Testis (tissue), 3 donors: ENCODE measurements around the gene SHC3. TPM values are rescaled to one million over a fixed set of nuclear protein-coding genes. Genes with fewer than 3 reads are reported as not detected.

Experiments used
- DNase-seq: peaks from one replicate; pipeline ENCODE4 v3.0.0-alpha.2; 2019
- H3K27ac ChIP-seq, 2 donors: fragments of 200-600 bp; sonication (generic); one replicate each; pipeline ENCODE4 v1.5.1; 2019
- H3K27me3 ChIP-seq: fragments of 200-600 bp; sonication (generic); one replicate; pipeline ENCODE4 v1.5.1; 2019
- H3K36me3 ChIP-seq: fragments of 200-600 bp; sonication (generic); one replicate; pipeline ENCODE4 v1.5.1; 2017; ENCODE audit warnings: low read depth; ENCODE audit errors: missing control alignments
- H3K4me1 ChIP-seq: fragments of 200-600 bp; sonication (generic); one replicate; pipeline ENCODE4 v1.5.1; 2019
- H3K4me3 ChIP-seq, 2 donors: fragments of 200-600 bp; sonication (generic); one replicate each; pipeline ENCODE4 v1.5.1; 2017 to 2019
- H3K9me3 ChIP-seq: fragments of 200-600 bp; sonication (generic); one replicate; pipeline ENCODE4 v1.5.1; 2017
- CTCF ChIP-seq, 3 experiments: fragments of 450-650 bp in 2 of 3; fragments of 200-600 bp in 1 of 3; sonication (generic) in 1 of 3; IDR thresholded peaks; one replicate each; pipeline ENCODE4 v1.5.1; 2016 to 2019; ENCODE audit warnings: antibody characterized with exemption in 3 of 3, mild to moderate bottlenecking in 2 of 3, moderate library complexity in 1 of 3
- POLR2A ChIP-seq: fragments of 450-650 bp; IDR thresholded peaks from one replicate; pipeline ENCODE4 v1.6.1; 2017; ENCODE audit warnings: antibody characterized with exemption, mild to moderate bottlenecking, moderate library complexity
- WGBS, 2 donors: methylation state at CpG; one replicate each; pipeline ENCODE4 v1.1.5; 2018; 5-methylcytosine and 5-hydroxymethylcytosine counted together
- intact Hi-C: fragments of 100-400 bp; cut with DNase I; formaldehyde crosslinking; loops from one replicate; pipeline ENCODE4 v1.15.1; 2023; ENCODE audit warnings: low total_unique reads
- polyA plus RNA-seq: library from polyadenylated mRNA; stranded (reverse); fragments of 350-450 nt; fragmentation: Illumina TruSeq; extraction: RNeasy Lipid Tissue Mini Kit (QIAGEN cat#74804); gene quantifications from one replicate; pipeline ENCODE4 v1.2.3, GENCODE V29; 2014; ENCODE audit warnings: low read depth, low replicate concordance; ENCODE audit not compliant: insufficient read depth
- total RNA-seq, 2 donors: library from RNA; depleted of rRNA; stranded (reverse); fragments of >200 nt; gene quantifications; one replicate each; pipeline ENCODE4 v1.2.3, GENCODE V29; 2016

Gene SHC3
- total and polyA plus RNA-seq, 3 donors from 2014 or later = 0.37 to 0.87 (median 0.82) TPM

GRCh38 chr9:89115426-89115825, 63.2 kb downstream of the SHC3 start:
- no peak for DNase-seq
- 91 to 92% methylated on average over 1 of the region's 1 CpG for WGBS, 2 donors
- intact Hi-C loops = no loop called here
- H3K36me3 ChIP-seq = no peaks in the 10 kb centered on the region
- no peaks in the 10 kb centered on the region for H3K27me3 ChIP-seq
- TF ChIP-seq POLR2A (no peak), CTCF (IDR thresholded peaks at IDR 0.05) (no peak)
- H3K9me3 ChIP-seq = no peaks in the 10 kb centered on the region
- H3K27ac ChIP-seq = no peak overlapping the region
- no peaks in the 10 kb centered on the region for H3K4me1 ChIP-seq
- H3K4me3 ChIP-seq = no peak overlapping the region

GRCh38 chr9:89114741-89115140, 63.9 kb downstream of the SHC3 start:
- TF ChIP-seq POLR2A (no peak), CTCF (IDR thresholded peaks at IDR 0.05) (no peak)
- intact Hi-C loops = no loop called here
- H3K4me1 ChIP-seq = no peaks in the 10 kb centered on the region
- no peak overlapping the region for H3K4me3 ChIP-seq
- H3K9me3 ChIP-seq = no peaks in the 10 kb centered on the region
- no peaks in the 10 kb centered on the region for H3K36me3 ChIP-seq
- DNase-seq = no peak
- 95 to 97% methylated on average over 4 of the region's 4 CpGs for WGBS, 2 donors
- H3K27me3 ChIP-seq = no peaks in the 10 kb centered on the region
- no peak overlapping the region for H3K27ac ChIP-seq

- no peak overlapping the region for H3K4me3 ChIP-seq
- intact Hi-C loops = no loop called here
- no peaks in the 10 kb centered on the region for H3K4me1 ChIP-seq
- no peaks in the 10 kb centered on the region for H3K9me3 ChIP-seq
- no peaks in the 10 kb centered on the region for H3K27me3 ChIP-seq
- no peak for DNase-seq
- 92% methylated on average over 4 of the region's 4 CpGs for WGBS, 2 donors
- TF ChIP-seq POLR2A (no peak), CTCF (IDR thresholded peaks at IDR 0.05) (no peak)
- no peaks in the 10 kb centered on the region for H3K36me3 ChIP-seq
- H3K27ac ChIP-seq = no peak overlapping the region
Observed at GRCh38 chr9:89113851-89114250, 64.8 kb downstream of the SHC3 start.

- Histone ChIP-seq H3K27me3 (no peaks in the 10 kb centered on the region), H3K4me1 (no peaks in the 10 kb centered on the region), H3K9me3 (no peaks in the 10 kb centered on the region), H3K27ac (no peak overlapping the region), H3K4me3 (no peak overlapping the region), H3K36me3 (no peaks in the 10 kb centered on the region)
- 91 to 96% methylated on average over 3 of the region's 3 CpGs for WGBS, 2 donors
- intact Hi-C loops = no loop called here
- no peak for DNase-seq
- no peak for TF ChIP-seq POLR2A
Observed at GRCh38 chr9:89112243-89112642, 66.4 kb downstream of the SHC3 start.

GRCh38 chr9:89109666-89110065, 69.0 kb downstream of the SHC3 start:
- TF ChIP-seq CTCF (IDR thresholded peaks at IDR 0.05) (no peak), POLR2A (no peak)
- no peaks in the 10 kb centered on the region for H3K9me3 ChIP-seq
- DNase-seq = no peak
- no peaks in the 10 kb centered on the region for H3K36me3 ChIP-seq
- no peak overlapping the region for H3K27ac ChIP-seq
- no peaks in the 10 kb centered on the region for H3K27me3 ChIP-seq
- H3K4me1 ChIP-seq = no peaks in the 10 kb centered on the region
- no peak overlapping the region for H3K4me3 ChIP-seq
- intact Hi-C loops = no loop called here
